Mucosa of descending colon (tissue), 3 donors: ENCODE measurements around the gene ADPRHL1. TPM values are rescaled to one million over a fixed set of nuclear protein-coding genes. Genes with fewer than 3 reads are reported as not detected.

Source experiments
- ATAC-seq: fragments of 200-7000 bp; cut with Tn5 transposase; one replicate; pipeline ENCODE4 v1.9.1; 2020; ENCODE audit warnings: mild to moderate bottlenecking, moderate library complexity
- DNase-seq, 3 donors: peaks; one replicate each; pipeline ENCODE4 v3.0.0-alpha.2; 2020
- H3K36me3 ChIP-seq: fragments of 200-600 bp; one replicate; pipeline ENCODE4 v1.8.0; 2021; ENCODE audit warnings: low read depth, mild to moderate bottlenecking
- H3K4me1 ChIP-seq: fragments of 200-600 bp; one replicate; pipeline ENCODE4 v1.8.0; 2021; ENCODE audit warnings: low read depth, mild to moderate bottlenecking
- H3K4me3 ChIP-seq: fragments of 200-600 bp; one replicate; pipeline ENCODE4 v1.8.0; 2021; ENCODE audit warnings: mild to moderate bottlenecking
- H3K9me3 ChIP-seq: fragments of 200-600 bp; one replicate; pipeline ENCODE4 v1.8.0; 2021; ENCODE audit warnings: mild to moderate bottlenecking
- CTCF ChIP-seq: fragments of 200-600 bp; IDR thresholded peaks from one replicate; pipeline ENCODE4 v1.8.0; 2022; ENCODE audit warnings: antibody characterized with exemption, mild to moderate bottlenecking
- intact Hi-C, 2 donors: fragments of 100-400 bp; cut with DNase I in 1 of 2; cut with micrococcal nuclease in 1 of 2; formaldehyde crosslinking; loops; one replicate each; pipeline versions ENCODE4 v1.11.0 to v1.11.1; 2022; cut with DNase I, micrococcal nuclease
- total RNA-seq, 3 donors: library from RNA; stranded (reverse); fragmentation: NEBNext Ultra II Directional in 2 of 3; extraction: Animal tissue kit (Norgen Biotek cat#: 25700) in 2 of 3; gene quantifications; one replicate each; pipeline versions ENCODE4 v1.2.1 to v1.2.4, GENCODE V29; 2021 to 2023
- donor health status: DM: no; HTN: no; CAD: no; lungs with moderate emphysema.
- donor health status: DM: no; HTN: no; CAD: no.
- donor health status: DM: no; HTN: yes; CAD: no.

The ADPRHL1 gene
- total RNA-seq, 3 donors from 2014 or later, result 5.1 to 9.2 (median 7.1) TPM

GRCh38 chr13:113398963-113399754, 54.1 kb downstream of the ADPRHL1 start:
- Histone ChIP-seq H3K4me3 (no peak overlapping the region), H3K36me3 (no peaks in the 10 kb centered on the region), H3K9me3 (no peaks in the 10 kb centered on the region), H3K4me1 (peaks cover 6% of the 10 kb centered on the region)
- no peak for ATAC-seq
- intact Hi-C loops, result loop anchor here in 1 of 2 donors (10.0 kb wide), 1 partner anchor 454 kb away; no protein-coding TSS in a partner anchor
- no peak for TF ChIP-seq CTCF
- no peak for DNase-seq

GRCh38 chr13:113397608-113398425, 55.5 kb downstream of the ADPRHL1 start:
- H3K4me1 ChIP-seq, result peaks cover 8% of the 10 kb centered on the region
- no peaks in the 10 kb centered on the region for H3K36me3 ChIP-seq
- H3K4me3 ChIP-seq, result no peak overlapping the region
- H3K9me3 ChIP-seq, result no peaks in the 10 kb centered on the region
- no peak for DNase-seq
- TF ChIP-seq CTCF, result no peak
- ATAC-seq, result no peak
- intact Hi-C loops, result loop anchor here in 1 of 2 donors (10.0 kb wide), 1 partner anchor 453 kb away; no protein-coding TSS in a partner anchor

- no peak for TF ChIP-seq CTCF
- H3K4me1 ChIP-seq, result peaks cover 8% of the 10 kb centered on the region
- no peaks in the 10 kb centered on the region for H3K36me3 ChIP-seq
- intact Hi-C loops, result loop anchor here in 1 of 2 donors (10.0 kb wide), 1 partner anchor 449 kb away; no protein-coding TSS in a partner anchor
- no peaks in the 10 kb centered on the region for H3K9me3 ChIP-seq
- no peak overlapping the region for H3K4me3 ChIP-seq
- no peak for ATAC-seq
- DNase-seq, result no peak
These were observed 59.0 kb downstream of the ADPRHL1 start for GRCh38 chr13:113394339-113394640.

GRCh38 chr13:113393563-113394338, 59.5 kb downstream of the ADPRHL1 start:
- ATAC-seq (peak; percentile 97), DNase-seq (peak; percentile 81 to 87 (median 86))
- H3K9me3 ChIP-seq, result peaks cover 3% of the 10 kb centered on the region
- H3K4me3 ChIP-seq, result peak overlapping the region; percentile 36
- peaks cover 8% of the 10 kb centered on the region for H3K4me1 ChIP-seq
- peak; percentile 93 for TF ChIP-seq CTCF
- H3K36me3 ChIP-seq, result no peaks in the 10 kb centered on the region
- intact Hi-C loops, result loop anchor here in 1 of 2 donors (10.0 kb wide), 1 partner anchor 449 kb away; no protein-coding TSS in a partner anchor

- DNase-seq, result no peak
- intact Hi-C loops, result loop anchor here in 1 of 2 donors (10.0 kb wide), 1 partner anchor 448 kb away; no protein-coding TSS in a partner anchor
- no peak for TF ChIP-seq CTCF
- Histone ChIP-seq H3K4me3 (no peak overlapping the region), H3K4me1 (peaks cover 8% of the 10 kb centered on the region), H3K9me3 (peaks cover 6% of the 10 kb centered on the region), H3K36me3 (no peaks in the 10 kb centered on the region)
- ATAC-seq, result no peak
These were observed 60.1 kb downstream of the ADPRHL1 start for GRCh38 chr13:113393226-113393562.
